Measurements from ENCODE around the gene STIMATE. TPM values are rescaled to one million over a fixed set of nuclear protein-coding genes. Genes with fewer than 3 reads are reported as not detected.

Gene STIMATE
- total and polyA plus RNA-seq, 12 donors: 15.4 to 42.8 (median 22.2) TPM

DNA sequence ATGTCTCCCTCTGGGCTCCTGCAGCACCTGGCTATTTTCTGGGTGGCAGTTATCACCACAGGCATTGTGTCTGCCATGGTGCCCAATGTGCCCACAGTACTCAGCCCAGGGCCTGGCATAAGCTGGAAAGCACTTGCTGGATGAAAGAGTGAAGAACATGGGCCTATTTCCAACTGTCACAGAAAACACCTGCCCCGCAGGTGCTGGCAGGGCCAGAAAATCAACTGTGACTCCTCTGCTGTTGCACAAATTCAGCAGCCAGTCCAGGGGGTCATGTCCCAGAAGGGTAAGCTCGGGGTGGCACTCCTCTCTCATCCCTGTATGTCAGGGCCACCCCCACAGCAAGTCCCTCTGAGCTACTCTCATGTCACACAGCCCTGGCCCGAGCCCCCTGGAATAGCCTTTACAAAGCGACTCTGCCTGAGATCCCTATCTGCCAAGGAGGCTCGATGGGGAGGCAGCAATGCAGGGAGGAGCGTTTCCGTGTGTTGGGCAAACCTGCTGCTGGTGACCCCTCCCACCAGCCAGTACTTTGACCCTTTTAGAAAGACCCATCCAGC is 85.8 kb downstream of the STIMATE start:
- TF ChIP-seq, protein P1, sequence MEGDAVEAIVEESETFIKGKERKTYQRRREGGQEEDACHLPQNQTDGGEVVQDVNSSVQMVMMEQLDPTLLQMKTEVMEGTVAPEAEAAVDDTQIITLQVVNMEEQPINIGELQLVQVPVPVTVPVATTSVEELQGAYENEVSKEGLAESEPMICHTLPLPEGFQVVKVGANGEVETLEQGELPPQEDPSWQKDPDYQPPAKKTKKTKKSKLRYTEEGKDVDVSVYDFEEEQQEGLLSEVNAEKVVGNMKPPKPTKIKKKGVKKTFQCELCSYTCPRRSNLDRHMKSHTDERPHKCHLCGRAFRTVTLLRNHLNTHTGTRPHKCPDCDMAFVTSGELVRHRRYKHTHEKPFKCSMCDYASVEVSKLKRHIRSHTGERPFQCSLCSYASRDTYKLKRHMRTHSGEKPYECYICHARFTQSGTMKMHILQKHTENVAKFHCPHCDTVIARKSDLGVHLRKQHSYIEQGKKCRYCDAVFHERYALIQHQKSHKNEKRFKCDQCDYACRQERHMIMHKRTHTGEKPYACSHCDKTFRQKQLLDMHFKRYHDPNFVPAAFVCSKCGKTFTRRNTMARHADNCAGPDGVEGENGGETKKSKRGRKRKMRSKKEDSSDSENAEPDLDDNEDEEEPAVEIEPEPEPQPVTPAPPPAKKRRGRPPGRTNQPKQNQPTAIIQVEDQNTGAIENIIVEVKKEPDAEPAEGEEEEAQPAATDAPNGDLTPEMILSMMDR (IDR thresholded peaks at IDR 0.05): no peak
- TF ChIP-seq POLR2A (IDR thresholded peaks at IDR 0.05): no peak
- no peak for DNase-seq
- intact Hi-C loops (cut with DNase I): no loop called here
- no peaks in the 10 kb centered on the region for H3K4me1 ChIP-seq (replicated peaks in 1 of 2)
- H3K27ac ChIP-seq: no peak overlapping the region
- WGBS, 4 donors: 81 to 89% (median 86%) methylated on average over 7 of the region's 7 CpGs
- H3K4me3 ChIP-seq: no peak overlapping the region
- H3K27me3 ChIP-seq: no peaks in the 10 kb centered on the region
- no peaks in the 10 kb centered on the region for H3K9me3 ChIP-seq (replicated peaks in 1 of 3)
- no peaks in the 10 kb centered on the region for H3K36me3 ChIP-seq (replicated peaks in 1 of 2)

DNA sequence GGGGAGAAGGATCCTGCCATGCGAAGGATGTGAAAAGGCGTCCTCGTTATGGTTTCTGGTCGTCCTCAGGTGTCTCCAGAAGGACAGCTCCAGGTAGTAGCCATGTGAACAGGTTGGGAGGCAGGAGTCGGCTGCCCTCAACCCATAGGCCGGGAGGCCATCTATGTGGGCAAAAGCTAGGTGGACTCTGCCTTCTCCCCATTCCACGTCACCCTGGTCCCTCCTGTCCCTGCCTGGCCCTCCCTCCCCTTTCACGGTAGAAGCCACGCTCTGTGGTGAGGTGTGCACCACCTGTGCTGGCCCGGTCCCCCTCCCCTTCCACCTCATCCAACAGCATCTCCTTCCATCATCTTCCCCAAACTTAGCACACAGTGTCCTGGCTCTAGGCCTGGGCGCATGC is 86.4 kb downstream of the STIMATE start:
- no peak overlapping the region for H3K4me3 ChIP-seq
- H3K27ac ChIP-seq: no peak overlapping the region
- DNase-seq: no peak
- no peaks in the 10 kb centered on the region for H3K36me3 ChIP-seq (replicated peaks in 1 of 2)
- no peaks in the 10 kb centered on the region for H3K27me3 ChIP-seq
- WGBS, 4 donors: 81 to 88% (median 86%) methylated on average over 11 of the region's 11 CpGs
- H3K9me3 ChIP-seq (replicated peaks in 1 of 3): no peaks in the 10 kb centered on the region
- intact Hi-C loops (cut with DNase I): no loop called here
- H3K4me1 ChIP-seq (replicated peaks in 1 of 2): no peaks in the 10 kb centered on the region
- no peak for TF ChIP-seq POLR2A (IDR thresholded peaks at IDR 0.05)
- TF ChIP-seq, protein P1 (IDR thresholded peaks at IDR 0.05): no peak

DNA sequence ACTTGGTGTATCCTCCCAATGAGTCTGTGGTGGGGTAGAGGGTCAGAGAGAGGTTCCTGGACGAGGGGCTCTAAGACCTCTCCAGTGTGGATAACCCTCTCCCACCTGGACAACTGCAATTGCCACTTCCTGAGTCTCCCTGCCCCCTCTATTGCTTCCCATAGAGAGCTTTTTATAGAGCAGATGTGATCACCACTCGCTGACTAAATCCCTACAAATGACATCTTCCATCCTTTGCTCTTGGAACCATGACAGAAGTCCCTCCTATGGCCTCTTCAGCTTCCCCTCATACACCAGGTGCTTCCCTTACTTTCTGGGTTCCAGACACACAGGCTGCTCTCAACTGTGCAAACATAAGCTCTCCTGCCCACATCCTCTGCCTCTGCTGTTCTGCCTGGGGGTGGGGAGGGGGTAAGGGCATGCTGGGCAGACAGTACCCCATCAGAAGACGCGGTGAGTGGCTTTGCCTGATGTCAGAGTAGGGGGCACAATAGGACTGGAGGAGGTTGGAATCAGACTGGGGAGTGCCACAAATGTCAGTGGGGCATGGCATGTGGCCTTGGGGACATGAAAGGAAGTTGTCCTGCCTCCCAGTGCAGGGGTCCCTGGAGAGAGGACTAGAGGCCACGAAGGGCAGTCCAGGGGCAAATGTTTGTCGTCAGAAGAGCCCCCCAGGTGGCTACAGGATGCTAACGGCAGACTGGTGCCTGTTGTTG is 87.5 kb downstream of the STIMATE start:
- intact Hi-C loops (cut with DNase I): no loop called here
- H3K27ac ChIP-seq: no peak overlapping the region
- 51 to 60% (median 55%) methylated on average over 6 to 7 of the region's 7 CpGs for WGBS, 4 donors
- no peak overlapping the region for H3K4me3 ChIP-seq
- TF ChIP-seq, protein P1 (IDR thresholded peaks at IDR 0.05): no peak
- no peak for TF ChIP-seq POLR2A (IDR thresholded peaks at IDR 0.05)
- H3K36me3 ChIP-seq (replicated peaks in 1 of 2): no peaks in the 10 kb centered on the region
- no peak for DNase-seq
- H3K4me1 ChIP-seq (replicated peaks in 1 of 2): no peaks in the 10 kb centered on the region
- H3K27me3 ChIP-seq: no peaks in the 10 kb centered on the region
- no peaks in the 10 kb centered on the region for H3K9me3 ChIP-seq (replicated peaks in 1 of 3)

DNA sequence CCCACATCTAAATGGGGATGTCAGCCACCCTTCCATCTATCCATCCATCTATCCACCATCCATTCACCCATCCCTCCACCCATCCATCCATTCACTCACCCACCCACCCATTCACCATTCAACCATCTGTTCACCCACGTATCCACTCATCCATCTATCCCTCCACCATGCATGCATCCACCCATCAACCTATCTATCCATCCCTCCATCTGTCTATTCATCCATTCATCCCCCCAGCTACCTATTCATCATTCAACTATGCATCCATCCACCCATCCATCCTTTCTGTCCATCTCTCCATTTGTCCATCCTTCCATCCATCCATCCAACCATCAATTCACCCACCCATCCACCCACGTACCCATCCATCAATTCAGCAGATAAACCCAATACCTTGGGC is 88.2 kb downstream of the STIMATE start:
- TF ChIP-seq, protein P1 (IDR thresholded peaks at IDR 0.05): no peak
- no peak for TF ChIP-seq POLR2A (IDR thresholded peaks at IDR 0.05)
- Histone ChIP-seq H3K4me1 (replicated peaks in 1 of 2) (no peaks in the 10 kb centered on the region), H3K27ac (no peak overlapping the region), H3K27me3 (no peaks in the 10 kb centered on the region), H3K9me3 (replicated peaks in 1 of 3) (no peaks in the 10 kb centered on the region), H3K4me3 (no peak overlapping the region), H3K36me3 (replicated peaks in 1 of 2) (no peaks in the 10 kb centered on the region)
- DNase-seq: no peak
- 71 to 90% (median 76%) methylated on average over 2 of the region's 2 CpGs for WGBS, 4 donors
- intact Hi-C loops (cut with DNase I): no loop called here

Measured in adrenal gland (tissue), 12 donors.